GM12872 (cell line): ENCODE results near the gene DIS3L2.

Experiments used
- CTCF ChIP-seq: IDR thresholded peaks from 3 replicates; pipeline ENCODE4 v1.5.1; 2011; ENCODE audit warnings: low read depth, mild to moderate bottlenecking, low read length, moderate library complexity; ENCODE audit not compliant: insufficient read depth

DIS3L2 gene

GRCh38 chr2:232268636-232269165 lies 307.2 kb downstream of the DIS3L2 start:
- no peak for TF ChIP-seq CTCF

GRCh38 chr2:232269867-232270266 lies 308.4 kb downstream of the DIS3L2 start:
- TF ChIP-seq CTCF: no peak

- TF ChIP-seq CTCF: no peak
Measured at GRCh38 chr2:232273903-232274643, 312.6 kb downstream of the DIS3L2 start.

- no peak for TF ChIP-seq CTCF
Measured at GRCh38 chr2:232275670-232276069, 314.2 kb downstream of the DIS3L2 start.

- TF ChIP-seq CTCF: no peak
Measured at GRCh38 chr2:232276084-232276732, 314.7 kb downstream of the DIS3L2 start.

GRCh38 chr2:232276733-232277313 lies 315.3 kb downstream of the DIS3L2 start:
- TF ChIP-seq CTCF: no peak

GRCh38 chr2:232278534-232278933 lies 317.0 kb downstream of the DIS3L2 start:
- TF ChIP-seq CTCF: no peak
